ENCODE results near the gene YIPF6. TPM values are rescaled to one million over a fixed set of nuclear protein-coding genes. Genes with fewer than 3 reads are reported as not detected.

YIPF6 gene
- total and polyA plus RNA-seq, 2 of the 13 experiments (the other 11 are each of a cell fraction or from before 2014, with no cell fraction given), result 37.8 to 43.6 TPM

GRCh38 chrX:68498508-68499379 is at the start of gene YIPF6 (continued):
- TF ChIP-seq ZBTB40 (IDR thresholded peaks at IDR 0.05) (no peak), ZBTB40 (CRISPR knock-in tag; IDR thresholded peaks at IDR 0.05) (peak; percentile 71; the same call in 1 of the 2 replicates), NONO (IDR thresholded peaks at IDR 0.05) (no peak), NONO (CRISPR knock-in tag; conservative IDR thresholded peaks at IDR 0.05) (peak; percentile 58), ZNF605 (CRISPR knock-in tag; IDR thresholded peaks at IDR 0.05) (peak; percentile 58; the same call in 1 of the 2 replicates), ZNF841 (CRISPR knock-in tag; IDR thresholded peaks at IDR 0.05; ENCODE audit: borderline replicate concordance) (no peak), HMGXB4 (CRISPR knock-in tag; IDR thresholded peaks at IDR 0.05; ENCODE audit: borderline replicate concordance in 1 of 2, low read depth in 1 of 2) (peak; percentile 67 to 88; a peak in 2 of 4 replicates), UBTF (CRISPR knock-in tag; IDR thresholded peaks at IDR 0.05) (peak; percentile 59), HCFC1 (IDR thresholded peaks at IDR 0.05; ENCODE audit: low read depth, low read length) (no peak), FOXC1 (CRISPR knock-in tag; IDR thresholded peaks at IDR 0.05; ENCODE audit: borderline replicate concordance) (no peak), ZNF672 (CRISPR knock-in tag; IDR thresholded peaks at IDR 0.05) (no peak), ZBTB20 (CRISPR knock-in tag; IDR thresholded peaks at IDR 0.05; ENCODE audit: borderline replicate concordance, low read depth) (peak; percentile 48; the same call in 1 of the 2 replicates), BHLHE40 (IDR thresholded peaks at IDR 0.05; ENCODE audit: low read length) (0 out of 2 replicates have a peak, but pooled peaks have one; percentile 22), PHF5A (CRISPR knock-in tag; IDR thresholded peaks at IDR 0.05; ENCODE audit: low read depth, unreplicated experiment) (no peak), KDM5B (CRISPR knock-in tag; IDR thresholded peaks at IDR 0.05; ENCODE audit: borderline replicate concordance) (peak; percentile 63; the same call in 1 of the 2 replicates)

Data from HepG2 (cell line).